ENCODE data around the gene UBE2N. TPM values are rescaled to one million over a fixed set of nuclear protein-coding genes. Genes with fewer than 3 reads are reported as not detected.

The UBE2N gene
- total RNA-seq, 1 donor from 2014 or later = 22.9 TPM

DNA sequence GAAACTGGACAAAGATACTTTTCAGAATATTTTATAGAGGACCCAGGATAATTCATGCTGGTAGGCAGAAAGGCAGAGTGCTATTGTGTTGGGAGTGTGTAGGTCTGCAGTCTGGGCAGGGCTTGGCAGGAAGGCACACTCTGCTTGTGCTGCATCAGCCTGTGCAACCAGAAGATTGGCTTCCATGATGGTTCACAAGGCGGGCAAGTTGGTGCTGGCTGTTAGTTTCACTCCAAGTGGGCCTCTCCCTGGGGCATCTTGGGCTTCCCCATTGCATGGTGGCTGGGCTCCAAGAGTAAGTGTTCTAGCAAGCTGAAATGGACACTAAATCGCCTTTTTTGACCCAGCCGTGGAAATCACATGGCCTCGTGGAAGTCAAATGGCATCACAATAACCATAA, 1.8 kb upstream of the UBE2N start:
- Histone ChIP-seq H3K36me3 (ENCODE audit: control insufficient read depth, insufficient read depth, low read length) (no peaks in the 10 kb centered on the region), H3K4me3 (ENCODE audit: low read depth, low read length) (no peak overlapping the region), H3K27me3 (ENCODE audit: control insufficient read depth, insufficient read depth, low read length) (no peaks in the 10 kb centered on the region)
- TF ChIP-seq, protein P1, sequence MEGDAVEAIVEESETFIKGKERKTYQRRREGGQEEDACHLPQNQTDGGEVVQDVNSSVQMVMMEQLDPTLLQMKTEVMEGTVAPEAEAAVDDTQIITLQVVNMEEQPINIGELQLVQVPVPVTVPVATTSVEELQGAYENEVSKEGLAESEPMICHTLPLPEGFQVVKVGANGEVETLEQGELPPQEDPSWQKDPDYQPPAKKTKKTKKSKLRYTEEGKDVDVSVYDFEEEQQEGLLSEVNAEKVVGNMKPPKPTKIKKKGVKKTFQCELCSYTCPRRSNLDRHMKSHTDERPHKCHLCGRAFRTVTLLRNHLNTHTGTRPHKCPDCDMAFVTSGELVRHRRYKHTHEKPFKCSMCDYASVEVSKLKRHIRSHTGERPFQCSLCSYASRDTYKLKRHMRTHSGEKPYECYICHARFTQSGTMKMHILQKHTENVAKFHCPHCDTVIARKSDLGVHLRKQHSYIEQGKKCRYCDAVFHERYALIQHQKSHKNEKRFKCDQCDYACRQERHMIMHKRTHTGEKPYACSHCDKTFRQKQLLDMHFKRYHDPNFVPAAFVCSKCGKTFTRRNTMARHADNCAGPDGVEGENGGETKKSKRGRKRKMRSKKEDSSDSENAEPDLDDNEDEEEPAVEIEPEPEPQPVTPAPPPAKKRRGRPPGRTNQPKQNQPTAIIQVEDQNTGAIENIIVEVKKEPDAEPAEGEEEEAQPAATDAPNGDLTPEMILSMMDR (IDR thresholded peaks at IDR 0.05; ENCODE audit: insufficient read depth, low read length, severe bottlenecking) = no peak
- FAIRE-seq (no peak), DNase-seq (ENCODE audit: low read depth) (no peak)

DNA sequence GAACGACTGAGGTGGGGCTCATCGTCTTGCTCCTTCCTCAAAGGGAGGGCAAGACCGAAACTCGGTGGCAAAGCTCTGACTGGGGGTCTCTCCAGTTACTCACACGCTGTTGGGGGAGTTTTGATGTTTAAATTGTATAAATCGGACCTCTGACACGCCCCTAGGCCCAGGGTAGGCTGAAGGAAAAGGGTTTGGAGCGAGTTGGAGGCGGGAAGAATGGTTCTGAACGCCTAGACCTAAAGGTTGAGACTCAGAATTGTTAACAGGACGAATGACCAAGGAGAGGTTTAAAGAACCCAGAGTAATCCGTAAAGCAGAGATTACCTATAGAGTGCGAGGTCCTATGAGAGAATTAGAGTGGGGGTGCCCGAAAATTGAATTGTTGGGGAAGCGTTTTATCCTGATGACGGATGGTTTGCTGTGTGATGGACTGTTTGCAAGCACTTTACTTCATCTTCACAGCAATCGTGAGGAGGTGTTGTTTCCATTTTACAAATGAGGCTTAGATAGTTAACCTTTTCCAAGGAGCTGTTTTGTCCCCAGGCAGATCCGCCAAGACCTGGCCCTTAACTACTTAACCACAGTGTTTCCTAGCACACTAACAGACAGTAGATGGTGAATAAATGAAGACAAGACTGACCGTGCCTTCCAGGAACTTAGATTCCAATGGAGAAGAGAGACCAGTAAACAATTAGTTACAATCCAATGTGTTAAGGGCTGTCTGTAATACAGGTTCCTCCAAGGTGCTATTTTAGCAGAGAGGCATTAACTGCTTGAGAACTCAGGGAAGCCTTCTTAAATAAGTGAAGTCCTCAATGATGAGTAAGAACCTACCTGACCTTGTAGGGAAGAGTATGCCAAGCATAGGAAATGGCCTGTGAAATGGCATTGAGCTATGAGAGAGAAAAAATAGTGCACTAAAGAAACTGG, 929 bp upstream of the UBE2N start:
- no peak for FAIRE-seq
- DNase-seq (ENCODE audit: low read depth) = peak; percentile 59

DNA sequence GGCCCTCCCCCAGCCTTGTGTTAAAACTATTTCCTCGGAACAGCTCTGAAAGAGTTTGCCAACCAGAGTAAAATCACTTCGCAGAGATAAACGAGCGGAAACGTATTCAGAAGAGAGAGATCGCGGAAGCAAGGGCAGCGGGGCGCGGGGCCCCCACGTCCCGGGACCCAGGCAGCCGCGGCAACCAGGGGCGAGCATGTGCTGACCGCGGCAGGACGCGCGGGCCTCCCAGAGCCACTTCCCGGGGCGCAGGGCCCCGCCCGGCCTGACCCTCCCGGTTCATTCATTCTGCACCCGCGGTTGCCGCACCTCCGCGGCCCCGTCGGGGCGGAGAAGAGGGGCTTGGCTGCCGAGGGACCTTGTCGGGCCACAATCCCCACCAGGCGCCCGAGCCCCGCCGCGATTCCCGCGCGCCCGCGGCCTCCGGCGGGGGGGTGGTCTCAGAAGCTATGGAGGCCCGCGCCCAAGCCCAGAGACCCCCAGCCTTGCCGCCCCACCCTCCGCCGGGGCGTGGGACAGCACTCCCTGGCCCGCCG, 598 bp downstream of the UBE2N start:
- TF ChIP-seq, protein P1 (IDR thresholded peaks at IDR 0.05; ENCODE audit: insufficient read depth, low read length, severe bottlenecking) = no peak
- Histone ChIP-seq H3K27me3 (ENCODE audit: control insufficient read depth, insufficient read depth, low read length) (no peaks in the 10 kb centered on the region), H3K4me3 (ENCODE audit: low read depth, low read length) (peak overlapping the region; percentile 78), H3K36me3 (ENCODE audit: control insufficient read depth, insufficient read depth, low read length) (no peaks in the 10 kb centered on the region)
- FAIRE-seq = no peak
- DNase-seq (ENCODE audit: low read depth) = no peak

More for the DNA sequence above, 929 bp upstream of the UBE2N start:
- TF ChIP-seq, protein P1 (IDR thresholded peaks at IDR 0.05; ENCODE audit: insufficient read depth, low read length, severe bottlenecking) = no peak
- Histone ChIP-seq H3K4me3 (ENCODE audit: low read depth, low read length) (peak overlapping the region; percentile 78), H3K36me3 (ENCODE audit: control insufficient read depth, insufficient read depth, low read length) (no peaks in the 10 kb centered on the region), H3K27me3 (ENCODE audit: control insufficient read depth, insufficient read depth, low read length) (no peaks in the 10 kb centered on the region)

DNA sequence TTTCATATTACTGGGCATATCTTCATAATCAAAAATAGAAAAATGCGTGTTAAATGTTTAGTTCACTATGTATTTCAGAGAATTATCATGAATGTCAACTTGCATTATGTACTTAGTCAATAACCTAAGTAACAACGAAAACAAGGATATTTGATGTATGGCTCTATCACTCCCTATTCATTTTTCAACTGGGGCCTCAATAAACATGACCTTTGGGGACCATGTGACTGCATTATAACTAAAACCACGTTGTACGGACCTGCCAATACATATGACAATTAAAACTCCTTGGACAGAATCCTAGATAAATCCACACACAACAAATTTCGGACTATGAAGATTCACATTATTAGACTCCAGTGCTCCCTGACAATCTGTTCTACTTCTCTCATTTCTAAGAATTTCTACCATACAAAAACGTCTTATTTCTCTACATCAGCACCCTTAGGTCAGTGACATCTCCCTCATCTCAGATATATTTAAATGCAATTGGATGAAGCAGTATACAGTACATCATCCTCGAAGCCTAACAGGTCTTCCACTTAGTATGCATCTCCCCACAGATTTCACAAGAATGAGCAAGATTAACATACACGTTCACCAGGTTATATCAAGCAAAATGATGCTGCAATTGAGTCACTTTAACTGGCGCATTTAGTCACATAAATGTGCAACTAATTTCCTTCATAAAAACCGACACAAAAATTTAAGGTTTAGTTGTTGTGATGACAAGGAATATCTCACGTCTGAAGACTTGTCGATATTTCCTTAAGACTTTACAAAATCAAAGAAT, 1.5 kb downstream of the UBE2N start:
- TF ChIP-seq, protein P1 (IDR thresholded peaks at IDR 0.05; ENCODE audit: insufficient read depth, low read length, severe bottlenecking) = no peak
- Histone ChIP-seq H3K36me3 (ENCODE audit: control insufficient read depth, insufficient read depth, low read length) (no peaks in the 10 kb centered on the region), H3K27me3 (ENCODE audit: control insufficient read depth, insufficient read depth, low read length) (no peaks in the 10 kb centered on the region), H3K4me3 (ENCODE audit: low read depth, low read length) (peak overlapping the region; percentile 78)
- peak; percentile 66 for DNase-seq (ENCODE audit: low read depth)
- FAIRE-seq = no peak

DNA sequence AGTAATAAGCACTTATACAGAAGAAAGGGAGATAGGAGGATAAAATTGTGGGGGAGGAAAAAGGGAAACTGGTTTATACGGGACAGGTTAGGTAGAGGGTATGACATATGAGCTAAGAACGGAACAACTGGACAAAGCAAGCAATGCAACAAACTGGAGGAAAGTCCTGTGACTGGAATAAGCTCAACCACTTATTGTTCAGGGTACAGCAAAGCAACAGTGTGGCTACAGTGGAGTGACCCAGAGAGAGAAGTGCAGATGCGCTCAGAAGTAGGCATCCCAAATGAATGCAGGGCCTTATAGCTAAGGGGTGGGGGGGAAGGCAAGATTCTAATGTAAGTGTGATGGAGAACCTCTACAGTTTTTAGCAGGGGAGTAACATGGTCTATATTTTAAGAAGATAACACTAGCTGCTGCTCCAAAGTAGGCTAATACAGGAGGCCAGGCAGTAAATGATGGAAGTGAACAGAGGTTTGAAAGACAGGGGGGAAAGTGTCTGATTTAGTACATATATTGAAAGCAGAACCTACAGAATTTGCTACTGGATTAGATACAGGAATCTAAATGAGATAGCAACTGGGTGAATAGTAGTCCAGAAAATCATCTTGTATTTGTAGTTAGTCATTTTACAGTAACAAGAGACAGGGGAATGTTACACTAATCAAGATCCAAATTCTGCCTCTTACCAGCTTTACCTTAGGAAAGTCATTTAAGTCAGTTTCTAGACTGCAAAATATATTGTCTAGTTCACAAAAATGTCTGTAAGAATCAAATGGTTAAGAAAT, 3.3 kb downstream of the UBE2N start:
- Histone ChIP-seq H3K27me3 (ENCODE audit: control insufficient read depth, insufficient read depth, low read length) (no peaks in the 10 kb centered on the region), H3K36me3 (ENCODE audit: control insufficient read depth, insufficient read depth, low read length) (no peaks in the 10 kb centered on the region), H3K4me3 (ENCODE audit: low read depth, low read length) (no peak overlapping the region)
- DNase-seq (ENCODE audit: low read depth) (no peak), FAIRE-seq (no peak)
- TF ChIP-seq, protein P1 (IDR thresholded peaks at IDR 0.05; ENCODE audit: insufficient read depth, low read length, severe bottlenecking) = no peak

Data from bronchial epithelial cell (primary cell).